GM12891 (cell line): ENCODE measurements around the gene SLC16A4.
A peak's percentile ranks its signal among the peaks of the same experiment; 100 is the strongest.
"Not testable (repeated sequence)": the region's sequence is repeated elsewhere in the genome, so short reads cannot be mapped to it uniquely, and the experiment has no call there.

Source experiments
- DNase-seq: peaks from one replicate; pipeline ENCODE4 v3.0.0; 2011; ENCODE audit warnings: low spot score; ENCODE audit not compliant: insufficient read length
- FAIRE-seq: peaks from 2 replicates; lab custom pipeline; 2011; peaks lifted over from hg19 to GRCh38; lab: Jason Lieb, UNC
- PAX5 ChIP-seq: IDR thresholded peaks from 2 replicates; pipeline ENCODE4 v1.6.1; 2011; ENCODE audit warnings: low read length, moderate library complexity, mild to moderate bottlenecking; ENCODE audit not compliant: insufficient read depth, severe bottlenecking
- POLR2A ChIP-seq: IDR thresholded peaks from 2 replicates; pipeline ENCODE4 v1.6.1; 2011; ENCODE audit warnings: low read depth, low read length, control low read depth
- POLR2AphosphoS5 ChIP-seq: IDR thresholded peaks from 2 replicates; pipeline ENCODE4 v1.6.1; 2011; ENCODE audit warnings: low read depth, low read length, control low read depth
- POU2F2 ChIP-seq: IDR thresholded peaks from 2 replicates; pipeline ENCODE4 v1.6.1; 2011; ENCODE audit warnings: low read depth, mild to moderate bottlenecking, control low read depth, low read length, moderate library complexity
- SPI1 ChIP-seq: IDR thresholded peaks from 2 replicates; pipeline ENCODE4 v1.6.1; 2011; ENCODE audit warnings: low read depth, low read length, control low read depth
- TAF1 ChIP-seq: IDR thresholded peaks from 2 replicates; pipeline ENCODE4 v1.6.1; 2011; ENCODE audit warnings: low read depth, low read length, control low read depth

SLC16A4 gene

GRCh38 chr1:110409316-110409715, 18.5 kb upstream of the SLC16A4 start:
- FAIRE-seq: no peak
- TF ChIP-seq TAF1: no peak
- no peak for TF ChIP-seq POU2F2
- TF ChIP-seq SPI1: no peak
- no peak for TF ChIP-seq PAX5
- TF ChIP-seq POLR2A: no peak
- TF ChIP-seq POLR2AphosphoS5: no peak
- no peak for DNase-seq

DNA sequence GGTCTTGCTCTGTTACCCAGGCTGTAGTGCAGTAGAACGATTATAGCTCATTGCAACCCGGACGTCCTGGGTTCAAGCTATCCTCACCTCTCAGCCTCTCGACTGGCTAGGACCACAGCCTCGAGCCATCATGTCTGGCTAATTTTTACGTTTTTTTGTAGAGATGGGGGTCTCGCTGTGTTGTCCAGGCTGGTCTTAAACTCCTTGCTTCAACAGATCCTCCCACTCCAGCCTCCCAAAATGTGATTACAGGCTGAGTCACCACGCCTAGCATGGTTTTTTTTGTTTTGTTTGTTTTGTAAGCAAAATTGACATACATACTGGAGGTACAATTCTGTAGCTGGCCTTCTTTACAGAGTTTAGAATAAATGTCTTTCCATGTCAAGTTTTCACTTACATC, 17.7 kb upstream of the SLC16A4 start:
- no peak for TF ChIP-seq SPI1
- TF ChIP-seq POLR2AphosphoS5: no peak
- no peak for TF ChIP-seq POU2F2
- no peak for TF ChIP-seq TAF1
- no peak for TF ChIP-seq PAX5
- no peak for TF ChIP-seq POLR2A
- no peak for FAIRE-seq
- no peak for DNase-seq

DNA sequence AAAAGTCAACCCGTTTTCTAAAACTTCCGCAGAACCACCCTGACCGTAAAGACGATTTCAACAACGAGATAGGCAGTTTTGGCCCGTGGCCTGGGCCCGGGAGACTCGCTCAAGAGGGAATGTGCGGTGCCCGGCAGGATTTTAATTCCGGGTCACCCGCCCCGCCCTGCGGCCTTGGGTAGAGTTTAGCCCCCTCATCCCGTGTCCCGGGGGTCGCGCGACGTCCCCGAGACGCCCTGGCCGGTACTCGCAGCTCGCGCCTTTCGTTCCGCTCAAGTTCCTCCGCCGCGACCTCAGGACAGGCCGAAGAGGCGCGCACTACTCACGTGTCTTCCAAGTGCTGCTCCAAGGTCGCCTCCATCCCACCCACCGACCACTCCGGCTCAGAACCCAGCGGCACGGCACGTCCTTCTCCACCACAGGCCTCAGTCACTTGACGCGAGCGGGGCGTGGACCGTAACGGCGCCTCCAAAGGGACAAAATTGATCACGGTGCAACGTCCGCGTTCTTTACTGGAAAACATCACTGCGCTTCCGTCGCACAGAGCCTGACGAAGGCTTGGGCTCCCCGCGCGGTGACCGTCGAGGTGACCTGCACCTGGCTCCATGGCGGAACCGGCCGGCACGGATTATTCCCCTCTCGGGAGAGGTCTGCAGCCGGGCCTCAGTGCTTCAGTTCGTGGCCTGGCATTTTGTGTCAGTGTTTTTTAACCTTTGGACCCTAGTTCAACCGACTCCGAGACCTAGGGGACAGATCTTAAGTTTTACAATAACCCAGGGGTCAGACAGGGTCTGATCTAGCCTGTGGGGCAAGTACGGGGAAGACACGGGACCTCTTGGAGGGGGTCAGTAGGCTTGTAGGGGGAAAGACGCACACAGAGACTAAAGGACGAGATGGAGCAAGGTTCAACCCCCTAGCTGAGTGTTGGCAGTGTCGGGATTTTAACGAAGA, 16.7 kb upstream of the SLC16A4 start, which contains the start of gene LAMTOR5:
Gene LAMTOR5, minus strand, starts transcription at position 435 of the 951 bp plus-strand sequence. Its CDS starts 74 bp downstream, at position 361.
- no peak for TF ChIP-seq PAX5
- peak; percentile 92 for TF ChIP-seq TAF1
- peak; percentile 88 for TF ChIP-seq POU2F2
- TF ChIP-seq POLR2AphosphoS5: peak; percentile 95
- no peak for TF ChIP-seq SPI1
- peak; percentile 96 for TF ChIP-seq POLR2A
- FAIRE-seq: peak; percentile 99
- peak; percentile 68 for DNase-seq

DNA sequence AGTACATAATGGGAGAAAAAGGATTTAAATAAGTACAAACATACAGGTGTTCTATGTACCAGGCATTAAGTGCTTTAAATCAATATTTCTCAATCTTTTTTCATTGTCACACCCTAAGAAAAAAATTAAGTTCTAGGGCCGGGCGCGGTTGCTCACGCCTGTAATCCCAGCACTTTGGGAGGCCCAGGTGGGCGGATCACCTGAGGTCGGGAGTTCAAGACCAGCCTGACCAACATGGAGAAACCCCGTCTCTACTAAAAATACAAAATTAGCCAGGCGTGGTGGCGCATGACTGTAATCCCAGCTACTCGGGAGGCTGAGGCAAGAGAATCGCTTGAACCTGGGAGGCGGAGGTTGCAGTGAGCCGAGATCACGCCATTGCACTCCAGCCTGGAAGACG, 15.6 kb upstream of the SLC16A4 start:
- DNase-seq, FAIRE-seq: not testable (repeated sequence)

DNA sequence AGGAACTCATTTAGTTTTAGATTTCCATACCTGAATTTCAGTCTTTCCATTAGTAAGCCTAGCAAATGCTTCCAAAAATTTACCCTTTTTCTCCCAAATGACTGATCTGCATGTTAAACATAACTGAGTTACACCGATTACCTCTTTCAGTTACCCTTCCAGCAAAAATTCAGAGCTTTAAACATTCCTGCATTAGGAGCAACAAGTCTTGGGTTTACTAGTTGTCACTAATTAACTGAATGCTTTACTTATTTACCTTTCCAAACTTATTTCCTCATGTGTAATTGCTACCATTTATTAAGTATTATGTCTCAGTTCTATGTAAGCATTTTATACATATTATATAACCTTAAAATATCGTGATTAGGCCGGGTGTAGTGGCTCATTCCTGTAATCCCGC, 13.6 kb upstream of the SLC16A4 start:
- FAIRE-seq: no peak
- TF ChIP-seq POLR2A (no peak), TAF1 (no peak), SPI1 (no peak), POLR2AphosphoS5 (no peak), PAX5 (no peak), POU2F2 (no peak)
- no peak for DNase-seq

- no peak for DNase-seq
- TF ChIP-seq SPI1: no peak
- no peak for TF ChIP-seq TAF1
- TF ChIP-seq POLR2A: no peak
- no peak for TF ChIP-seq POU2F2
- no peak for TF ChIP-seq PAX5
- no peak for TF ChIP-seq POLR2AphosphoS5
- no peak for FAIRE-seq
Observed at GRCh38 chr1:110403805-110404204, 13.0 kb upstream of the SLC16A4 start.

DNA sequence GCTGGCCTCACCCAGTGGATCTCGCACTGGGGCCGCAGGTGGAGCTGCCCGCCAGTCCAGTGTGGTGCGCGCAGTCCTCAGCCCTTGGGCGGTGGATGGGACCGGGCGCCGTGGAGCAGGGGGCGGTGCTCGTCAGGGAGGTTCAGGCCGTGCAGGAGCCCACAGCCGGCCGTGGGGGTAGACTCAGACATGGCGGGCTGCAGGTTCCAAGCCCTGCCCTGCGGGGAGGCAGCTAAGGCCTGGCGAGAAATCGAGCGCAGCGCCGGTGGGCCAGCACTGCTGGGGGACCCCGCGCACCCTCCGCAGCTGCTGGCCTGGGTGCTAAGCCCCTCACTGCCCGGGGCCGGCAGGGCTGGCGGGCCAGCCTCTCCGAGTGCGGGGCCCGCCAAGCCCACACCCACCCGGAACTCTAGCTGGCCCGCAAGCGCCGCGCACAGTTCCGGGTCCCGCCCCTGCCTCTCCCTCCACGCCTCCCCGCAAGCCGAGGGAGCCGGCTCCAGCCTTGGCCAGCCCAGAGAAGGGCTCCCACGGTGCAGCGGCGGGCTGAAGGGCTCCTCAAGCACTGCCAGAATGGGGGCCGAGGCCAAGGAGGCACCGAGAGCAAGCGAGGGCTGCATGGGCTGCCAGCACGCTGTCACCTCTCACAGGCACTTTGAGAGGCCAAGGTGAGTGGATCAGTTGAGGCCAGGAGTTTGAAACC, 5.6 kb upstream of the SLC16A4 start:
- not testable (repeated sequence) for FAIRE-seq, DNase-seq

DNA sequence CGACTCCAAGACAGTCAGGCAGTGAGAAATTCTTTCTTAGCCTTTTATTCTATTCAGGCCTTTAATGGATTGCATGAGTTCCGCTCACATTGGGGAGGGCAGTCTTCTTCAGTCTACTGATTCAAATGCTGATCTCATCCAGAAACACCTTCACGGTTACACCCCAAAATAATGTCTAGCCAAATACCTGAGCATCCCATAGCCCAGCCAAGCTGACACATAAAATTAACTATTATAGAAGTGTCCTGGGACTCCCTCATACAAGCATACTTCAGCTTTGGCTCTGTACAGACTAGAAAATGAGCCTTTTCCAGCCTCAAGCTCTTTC, 3.6 kb upstream of the SLC16A4 start:
- DNase-seq (no peak), FAIRE-seq (no peak)
- TF ChIP-seq PAX5 (no peak), SPI1 (no peak), POU2F2 (no peak), POLR2A (no peak), TAF1 (no peak), POLR2AphosphoS5 (no peak)

DNA sequence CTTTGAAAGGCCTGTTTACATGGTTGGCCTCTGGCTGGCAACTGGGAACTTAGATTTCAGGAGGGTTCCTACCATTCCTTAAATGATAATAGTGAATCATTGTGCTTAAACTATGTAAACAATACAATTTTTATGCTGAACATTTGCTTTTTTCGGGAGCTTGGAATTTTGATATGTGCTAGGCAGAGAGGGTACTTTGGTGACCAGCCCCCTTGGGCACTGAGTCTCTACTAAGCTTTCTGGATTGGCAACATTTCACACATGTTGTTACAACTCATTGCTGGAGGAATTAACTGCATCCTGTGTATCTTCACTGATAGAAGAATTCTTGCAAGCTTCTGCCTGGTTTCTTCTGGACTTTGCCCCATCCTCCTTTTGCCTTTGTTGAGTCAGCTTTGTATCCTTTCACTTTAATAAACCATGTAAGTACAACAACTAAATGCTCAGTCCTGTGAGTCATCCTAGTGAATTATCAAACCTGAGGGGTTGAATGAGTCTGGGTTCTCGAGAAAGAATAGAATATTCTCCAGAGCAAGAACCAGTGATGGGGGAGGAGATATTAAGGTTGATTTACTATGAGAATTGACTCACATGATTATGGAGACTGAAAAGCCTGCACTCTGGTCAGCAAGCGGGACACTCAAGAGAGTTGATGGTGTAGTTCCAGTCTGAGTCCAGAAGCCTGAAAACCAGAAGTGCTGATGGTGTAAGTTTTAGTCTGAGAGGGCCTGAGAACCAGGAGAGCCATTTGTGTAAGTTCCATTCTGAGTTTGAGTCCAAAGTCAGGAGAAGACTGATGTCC, 3.1 kb upstream of the SLC16A4 start:
- DNase-seq: no peak
- TF ChIP-seq POLR2AphosphoS5 (no peak), POLR2A (no peak), TAF1 (no peak), POU2F2 (no peak), SPI1 (no peak), PAX5 (no peak)
- FAIRE-seq: no peak

GRCh38 chr1:110393286-110393685, 2.5 kb upstream of the SLC16A4 start:
- TF ChIP-seq POLR2A (no peak), SPI1 (no peak), POLR2AphosphoS5 (no peak), TAF1 (no peak), POU2F2 (no peak), PAX5 (no peak)
- FAIRE-seq: no peak
- DNase-seq: no peak
